Activated naive CD8-positive, alpha-beta T cell (primary cell): ENCODE measurements around the gene ADAM8.
"Not testable (repeated sequence)": the region's sequence is repeated elsewhere in the genome, so short reads cannot be mapped to it uniquely, and the experiment has no call there.

Source experiments
- H3K27ac Mint-ChIP-seq: one replicate; pipeline ENCODE4 v1.8.0; 2021; ENCODE audit warnings: mixed read lengths
- H3K27me3 Mint-ChIP-seq: one replicate; pipeline ENCODE4 v1.8.0; 2021; ENCODE audit warnings: mixed read lengths
- H3K36me3 Mint-ChIP-seq: one replicate; pipeline ENCODE4 v1.8.0; 2021; ENCODE audit warnings: mixed read lengths
- H3K4me1 Mint-ChIP-seq: one replicate; pipeline ENCODE4 v1.8.0; 2021; ENCODE audit warnings: low read depth, mixed read lengths
- H3K4me3 Mint-ChIP-seq: one replicate; pipeline ENCODE4 v1.8.0; 2021; ENCODE audit warnings: mild to moderate bottlenecking, mixed read lengths
- H3K9me3 Mint-ChIP-seq: one replicate; pipeline ENCODE4 v1.8.0; 2021; ENCODE audit warnings: low read depth, mixed read lengths

ADAM8 gene

GRCh38 chr10:133231244-133231945 lies 45.3 kb downstream of the ADAM8 start:
- no peaks in the 10 kb centered on the region for H3K9me3 Mint-ChIP-seq
- H3K27me3 Mint-ChIP-seq: peaks cover 18% of the 10 kb centered on the region
- no peaks in the 10 kb centered on the region for H3K36me3 Mint-ChIP-seq
- peak overlapping the region; percentile 53 for H3K4me3 Mint-ChIP-seq
- H3K27ac Mint-ChIP-seq: no peak overlapping the region
- peaks cover 13% of the 10 kb centered on the region for H3K4me1 Mint-ChIP-seq

GRCh38 chr10:133230387-133231195 lies 46.1 kb downstream of the ADAM8 start:
- H3K27me3 Mint-ChIP-seq: peaks cover 21% of the 10 kb centered on the region
- H3K9me3 Mint-ChIP-seq: no peaks in the 10 kb centered on the region
- H3K4me1 Mint-ChIP-seq: peaks cover 15% of the 10 kb centered on the region
- H3K36me3 Mint-ChIP-seq: no peaks in the 10 kb centered on the region
- no peak overlapping the region for H3K27ac Mint-ChIP-seq
- H3K4me3 Mint-ChIP-seq: no peak overlapping the region

DNA sequence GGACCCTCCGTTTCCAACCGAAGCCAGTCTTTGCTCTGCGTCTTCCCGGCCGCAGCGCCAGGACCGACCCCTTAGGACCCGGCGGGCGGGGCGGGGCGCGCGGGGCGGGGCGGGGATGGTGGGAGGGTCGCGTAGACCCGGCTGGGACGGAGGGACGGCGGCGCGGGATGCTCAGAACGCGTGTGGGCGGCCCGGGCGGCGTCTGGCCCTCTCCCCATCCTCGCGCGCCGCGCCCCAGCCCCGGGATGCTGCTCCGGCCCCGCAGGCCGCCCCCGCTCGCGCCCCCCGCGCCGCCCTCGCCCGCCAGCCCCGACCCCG lies 46.7 kb downstream of the ADAM8 start, which contains the start of gene UTF1:
TSS of gene UTF1 (plus strand) at position 174 of the 318 bp plus-strand sequence. CDS start at position 246, 72 bp downstream.
- no peaks in the 10 kb centered on the region for H3K36me3 Mint-ChIP-seq
- no peaks in the 10 kb centered on the region for H3K9me3 Mint-ChIP-seq
- H3K4me1 Mint-ChIP-seq: peaks cover 15% of the 10 kb centered on the region
- no peak within 1 kb of the TSS for H3K27ac Mint-ChIP-seq
- peak within 1 kb of the TSS; percentile 52 for H3K4me3 Mint-ChIP-seq
- peaks cover 21% of the 10 kb centered on the region for H3K27me3 Mint-ChIP-seq

GRCh38 chr10:133229265-133230043 lies 47.2 kb downstream of the ADAM8 start:
- no peaks in the 10 kb centered on the region for H3K36me3 Mint-ChIP-seq
- H3K4me3 Mint-ChIP-seq: peak overlapping the region; percentile 52
- no peaks in the 10 kb centered on the region for H3K9me3 Mint-ChIP-seq
- peaks cover 14% of the 10 kb centered on the region for H3K4me1 Mint-ChIP-seq
- peaks cover 19% of the 10 kb centered on the region for H3K27me3 Mint-ChIP-seq
- no peak overlapping the region for H3K27ac Mint-ChIP-seq

- Mint-ChIP-seq H3K27ac (no peak overlapping the region), H3K4me1 (peaks cover 14% of the 10 kb centered on the region), H3K4me3 (no peak overlapping the region), H3K27me3 (peaks cover 14% of the 10 kb centered on the region), H3K36me3 (no peaks in the 10 kb centered on the region), H3K9me3 (no peaks in the 10 kb centered on the region)
Measured at GRCh38 chr10:133227256-133227655, 49.4 kb downstream of the ADAM8 start.

DNA sequence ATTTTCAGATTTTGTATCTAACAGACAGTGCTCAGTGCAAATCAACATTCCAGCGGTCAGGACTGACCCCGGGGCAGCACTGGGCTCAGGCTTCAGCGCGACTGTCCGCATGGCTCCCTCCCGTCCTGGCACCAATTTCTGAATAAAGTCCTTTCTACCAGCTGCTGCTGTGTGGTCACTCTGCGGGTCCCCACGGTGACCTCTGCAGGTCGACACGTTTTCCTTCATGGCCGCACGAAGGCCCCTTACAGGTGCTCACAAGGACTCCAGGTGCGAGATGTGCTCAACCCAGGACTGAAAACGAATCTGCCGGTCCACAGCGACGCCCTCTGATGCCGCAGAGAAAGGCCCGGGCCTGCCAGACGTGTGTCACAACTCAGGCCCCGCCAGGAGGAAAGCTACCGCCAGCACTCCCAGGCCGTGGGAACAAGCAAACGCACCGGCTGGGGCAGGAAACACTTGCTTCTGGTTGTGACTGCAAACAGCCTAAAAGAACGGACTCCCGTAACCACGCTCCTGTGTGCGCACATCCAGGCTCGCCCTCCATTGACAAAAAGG lies 50.3 kb downstream of the ADAM8 start:
- no peak overlapping the region for H3K27ac Mint-ChIP-seq
- peaks cover 15% of the 10 kb centered on the region for H3K27me3 Mint-ChIP-seq
- peaks cover 11% of the 10 kb centered on the region for H3K4me1 Mint-ChIP-seq
- no peak overlapping the region for H3K4me3 Mint-ChIP-seq
- H3K9me3 Mint-ChIP-seq: no peaks in the 10 kb centered on the region
- no peaks in the 10 kb centered on the region for H3K36me3 Mint-ChIP-seq

DNA sequence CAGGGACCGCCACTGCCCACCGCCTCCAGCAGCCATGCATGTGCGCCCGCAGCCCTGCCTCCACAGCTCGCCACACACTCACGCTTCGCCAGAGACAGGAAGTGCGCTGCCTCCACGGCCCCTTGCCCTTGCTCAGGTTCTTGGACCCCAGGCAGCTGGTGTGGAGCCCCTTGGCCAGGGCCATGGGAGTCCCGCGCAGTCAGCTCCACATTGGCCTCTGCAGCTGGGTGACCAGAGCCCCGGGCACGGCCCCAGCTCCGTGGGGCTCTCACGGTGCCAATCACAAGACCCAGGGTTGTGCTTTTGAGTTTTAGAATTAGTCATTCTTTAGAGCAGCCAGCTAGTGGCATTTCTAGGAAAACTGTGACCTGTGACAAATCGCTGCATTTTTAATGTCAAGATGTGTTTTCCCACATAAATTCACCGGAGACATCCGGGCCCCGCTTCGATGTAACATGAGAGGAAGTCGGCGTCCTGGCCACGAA lies 50.9 kb downstream of the ADAM8 start:
- H3K27ac Mint-ChIP-seq: no peak overlapping the region

DNA sequence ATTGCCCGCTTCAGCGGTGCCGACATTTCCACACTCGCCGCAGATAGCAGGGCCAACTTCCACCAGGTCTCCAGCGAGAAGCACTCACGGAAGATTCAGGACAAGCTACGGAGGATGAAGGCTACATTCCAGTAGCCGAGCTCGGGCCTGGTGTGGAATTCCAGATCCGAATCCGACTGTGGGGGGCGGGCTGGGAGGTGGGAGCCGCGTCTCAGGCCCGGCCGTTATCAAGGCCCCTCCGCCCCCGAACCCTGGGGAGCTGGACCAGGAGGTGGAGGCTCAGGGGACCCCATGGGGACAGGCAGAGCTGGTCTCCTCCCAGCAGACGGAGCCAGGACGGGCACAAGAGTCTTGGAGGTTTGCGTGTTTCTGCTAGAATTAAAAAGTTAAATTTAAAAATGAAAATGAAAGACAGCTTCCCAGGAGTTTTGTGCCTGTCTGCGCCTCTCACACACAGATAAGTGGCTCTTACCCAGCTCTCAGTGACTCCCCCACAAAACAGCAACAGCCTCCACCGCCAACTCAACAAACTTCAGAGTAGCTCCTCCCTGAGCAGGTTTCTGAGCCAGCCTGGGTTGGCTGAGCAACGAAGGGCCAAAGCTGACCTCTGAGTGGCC lies 51.8 kb downstream of the ADAM8 start:
- H3K27me3 Mint-ChIP-seq: peaks cover 17% of the 10 kb centered on the region
- H3K9me3 Mint-ChIP-seq: no peaks in the 10 kb centered on the region
- no peak overlapping the region for H3K27ac Mint-ChIP-seq
- H3K4me1 Mint-ChIP-seq: peaks cover 13% of the 10 kb centered on the region
- no peak overlapping the region for H3K4me3 Mint-ChIP-seq
- H3K36me3 Mint-ChIP-seq: no peaks in the 10 kb centered on the region

More for the DNA sequence above, 50.9 kb downstream of the ADAM8 start:
- Mint-ChIP-seq H3K4me3 (no peak overlapping the region), H3K27me3 (peaks cover 17% of the 10 kb centered on the region), H3K9me3 (no peaks in the 10 kb centered on the region), H3K4me1 (peaks cover 13% of the 10 kb centered on the region), H3K36me3 (no peaks in the 10 kb centered on the region)

DNA sequence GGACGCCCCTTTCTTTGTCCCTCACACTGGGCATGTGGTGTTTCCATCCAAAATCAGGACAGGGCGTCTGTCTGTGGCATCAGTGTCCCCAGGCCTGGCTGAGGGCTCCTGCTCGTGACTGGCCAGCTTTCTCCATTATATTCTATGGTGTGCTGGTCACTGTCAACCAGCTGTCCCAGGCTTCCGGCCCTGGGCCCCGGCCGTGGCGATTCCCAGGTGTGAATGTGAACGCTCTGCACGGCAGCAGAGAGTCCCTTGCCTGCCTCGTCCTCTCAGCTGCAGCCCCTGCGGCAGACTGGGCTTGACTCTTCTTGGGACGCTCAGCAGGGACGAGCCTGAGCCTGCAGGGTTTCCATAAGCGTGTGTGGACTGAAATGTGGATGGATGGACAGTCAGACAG lies 52.6 kb downstream of the ADAM8 start:
- peaks cover 13% of the 10 kb centered on the region for H3K27me3 Mint-ChIP-seq
- H3K27ac Mint-ChIP-seq: no peak overlapping the region
- H3K4me3 Mint-ChIP-seq: no peak overlapping the region
- H3K9me3 Mint-ChIP-seq: no peaks in the 10 kb centered on the region
- peaks cover 9% of the 10 kb centered on the region for H3K4me1 Mint-ChIP-seq
- H3K36me3 Mint-ChIP-seq: no peaks in the 10 kb centered on the region

DNA sequence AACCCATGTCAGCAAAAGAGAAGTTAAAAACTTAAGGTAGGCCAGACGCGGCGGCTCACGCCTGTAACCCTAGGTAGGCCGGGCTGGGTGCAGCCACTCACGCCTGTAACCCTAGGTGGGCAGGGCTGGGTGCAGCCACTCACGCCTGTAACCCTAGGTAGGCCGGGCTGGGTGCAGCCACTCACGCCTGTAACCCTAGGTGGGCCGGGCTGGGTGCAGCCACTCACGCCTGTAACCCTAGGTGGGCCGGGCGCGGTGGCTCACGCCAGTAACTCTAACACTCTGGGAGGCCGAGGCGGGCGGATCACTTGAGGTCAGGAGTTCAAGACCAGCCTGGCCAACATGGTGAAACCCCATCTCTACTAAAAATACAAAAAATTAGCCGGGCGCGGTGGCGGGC lies 54.9 kb downstream of the ADAM8 start:
- H3K9me3 Mint-ChIP-seq, H3K36me3 Mint-ChIP-seq, H3K4me1 Mint-ChIP-seq, H3K4me3 Mint-ChIP-seq, H3K27me3 Mint-ChIP-seq, H3K27ac Mint-ChIP-seq: not testable (repeated sequence)

DNA sequence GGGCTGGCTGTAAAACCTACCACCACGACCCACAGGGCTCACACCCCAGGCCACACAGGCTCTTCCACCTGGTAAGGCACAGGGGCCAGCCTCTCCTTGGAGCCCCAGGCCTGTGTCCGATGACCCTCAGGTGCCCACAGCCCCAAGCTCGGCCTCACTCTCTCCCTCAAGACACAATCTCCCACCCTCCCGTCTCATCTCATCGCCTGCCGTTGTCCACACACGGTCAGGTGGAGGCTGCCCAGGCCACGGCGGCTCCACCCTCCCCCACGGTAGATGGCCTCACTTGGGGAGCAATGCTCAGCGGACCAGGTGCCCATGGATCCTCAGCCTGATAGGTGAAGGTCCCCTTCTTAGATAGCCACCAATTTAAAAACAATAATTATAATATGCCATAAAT lies 55.3 kb downstream of the ADAM8 start:
- H3K4me3 Mint-ChIP-seq: no peak overlapping the region
- H3K4me1 Mint-ChIP-seq: peaks cover 7% of the 10 kb centered on the region
- no peaks in the 10 kb centered on the region for H3K36me3 Mint-ChIP-seq
- no peak overlapping the region for H3K27ac Mint-ChIP-seq
- H3K9me3 Mint-ChIP-seq: no peaks in the 10 kb centered on the region
- H3K27me3 Mint-ChIP-seq: peaks cover 9% of the 10 kb centered on the region

DNA sequence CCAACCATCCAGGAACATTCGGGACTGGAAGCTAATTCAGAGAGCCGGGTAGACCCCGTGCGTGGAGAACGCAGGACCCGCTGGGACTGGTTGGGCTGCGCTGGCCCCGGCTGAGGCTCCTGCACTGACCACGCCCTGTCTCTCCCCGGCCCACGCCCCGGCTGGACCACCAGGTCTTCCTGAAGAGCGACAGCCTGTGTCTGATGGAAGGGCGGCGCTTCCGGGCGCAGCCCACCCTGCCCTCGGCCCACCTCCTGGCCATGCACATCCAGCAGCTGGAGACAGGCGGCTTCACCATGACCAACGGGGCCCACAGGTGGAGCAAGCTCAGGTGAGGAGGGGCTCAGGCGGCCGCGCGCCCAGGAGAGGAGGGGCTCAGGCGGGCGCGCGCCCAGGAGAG lies 56.9 kb downstream of the ADAM8 start:
- Mint-ChIP-seq H3K36me3 (no peaks in the 10 kb centered on the region), H3K27ac (no peak overlapping the region), H3K4me1 (peaks cover 2% of the 10 kb centered on the region), H3K4me3 (no peak overlapping the region), H3K9me3 (no peaks in the 10 kb centered on the region), H3K27me3 (peaks cover 6% of the 10 kb centered on the region)

DNA sequence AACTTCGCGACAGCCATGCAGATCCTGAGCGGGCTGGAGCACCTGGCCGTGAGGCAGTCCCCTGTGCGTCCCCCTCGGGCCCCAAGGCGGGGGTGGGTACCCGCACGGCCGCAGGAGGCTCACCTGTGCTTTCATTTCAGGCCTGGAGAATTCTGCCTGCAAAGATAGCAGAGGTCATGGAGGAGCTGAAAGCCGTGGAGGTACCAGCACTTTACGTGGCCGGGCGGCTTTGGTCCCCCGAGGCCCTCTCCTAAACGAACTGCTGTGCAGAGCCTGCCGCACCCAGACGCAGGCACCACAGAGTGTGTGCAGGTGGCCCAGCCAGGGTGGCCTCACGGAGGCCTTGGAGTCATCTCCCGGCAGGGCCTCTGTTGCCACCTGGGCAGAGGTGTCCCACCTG lies 57.8 kb downstream of the ADAM8 start:
- Mint-ChIP-seq H3K4me3 (no peak overlapping the region), H3K27ac (no peak overlapping the region), H3K36me3 (no peaks in the 10 kb centered on the region), H3K27me3 (peaks cover 6% of the 10 kb centered on the region), H3K9me3 (no peaks in the 10 kb centered on the region), H3K4me1 (peaks cover 2% of the 10 kb centered on the region)

GRCh38 chr10:133217800-133218589 lies 58.7 kb downstream of the ADAM8 start:
- H3K4me3 Mint-ChIP-seq: no peak overlapping the region

More at GRCh38 chr10:133217800-133218589, 58.7 kb downstream of the ADAM8 start:
- H3K9me3 Mint-ChIP-seq: no peaks in the 10 kb centered on the region
- no peaks in the 10 kb centered on the region for H3K36me3 Mint-ChIP-seq
- peaks cover 2% of the 10 kb centered on the region for H3K4me1 Mint-ChIP-seq
- H3K27ac Mint-ChIP-seq: no peak overlapping the region
- peaks cover 6% of the 10 kb centered on the region for H3K27me3 Mint-ChIP-seq
